ELR (cell line): Measurements from ENCODE around the gene UBASH3B.

ENCODE experiments used
- DNase-seq: peaks from one replicate; pipeline ENCODE4 v3.0.0-alpha.2; 2015; ENCODE audit warnings: low read depth

Gene UBASH3B

DNA sequence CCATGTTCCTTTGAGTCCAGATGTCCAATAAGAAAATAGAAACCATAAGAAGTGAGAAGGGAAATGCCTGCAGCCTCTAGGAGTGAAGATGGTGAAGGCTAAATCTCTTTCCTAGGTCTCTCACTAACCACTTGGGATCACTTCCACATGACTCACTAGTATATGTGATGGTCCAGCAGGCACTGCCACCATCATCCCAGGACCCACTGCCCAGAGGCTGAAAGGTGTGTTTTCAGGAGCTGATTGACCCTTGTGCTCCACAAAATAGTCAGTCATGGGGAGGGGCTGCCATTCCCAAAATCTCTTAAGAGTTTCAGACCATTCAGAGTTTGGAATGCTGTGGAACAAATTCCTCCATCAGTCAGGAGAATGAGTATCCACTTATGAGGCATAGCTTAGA lies 22.9 kb downstream of the UBASH3B start:
- DNase-seq = no peak

GRCh38 chr11:122679466-122679865 lies 23.9 kb downstream of the UBASH3B start:
- DNase-seq = no peak

- no peak for DNase-seq
These were observed 25.5 kb downstream of the UBASH3B start for GRCh38 chr11:122681070-122681469.

DNA sequence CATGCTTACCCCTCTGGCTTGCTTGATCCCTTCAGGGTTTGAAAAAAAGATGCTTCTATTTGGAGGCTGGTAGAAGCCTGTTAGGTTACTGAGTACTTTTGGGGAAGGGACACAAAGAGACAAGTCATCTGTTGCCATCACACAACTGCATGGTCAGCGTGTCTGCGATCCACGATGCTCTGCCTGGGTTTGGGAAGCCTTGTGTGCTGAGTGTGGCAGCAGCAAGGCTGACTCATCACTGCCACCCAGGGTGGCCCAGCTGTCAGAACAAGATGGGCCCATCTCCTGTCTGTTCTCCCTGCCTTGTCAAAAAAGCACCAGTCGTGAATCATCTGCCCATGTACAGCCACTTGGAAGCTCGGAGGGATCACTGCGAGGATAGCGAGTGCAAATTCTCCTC lies 26.2 kb downstream of the UBASH3B start:
- DNase-seq = no peak

DNA sequence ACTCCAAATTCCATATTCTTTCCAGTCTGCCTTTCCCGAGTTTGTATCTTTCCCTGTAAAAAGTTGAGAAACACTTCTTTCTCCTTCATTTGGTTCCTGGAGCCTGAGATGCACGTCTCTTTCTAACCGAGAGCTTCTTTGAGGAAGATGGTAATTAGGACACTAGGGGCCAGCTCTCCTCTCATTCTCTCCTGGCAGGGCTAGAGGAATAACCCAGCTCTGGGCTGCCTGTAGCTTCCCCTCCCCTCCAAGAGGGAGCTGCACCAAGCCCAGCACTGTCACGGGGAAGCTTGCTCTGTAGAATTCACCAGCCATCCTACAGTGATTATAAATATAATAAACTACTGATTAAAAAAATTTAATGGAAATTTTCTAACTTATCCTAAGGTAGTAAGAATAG lies 26.9 kb downstream of the UBASH3B start:
- DNase-seq = no peak

- DNase-seq = no peak
These were observed 29.5 kb downstream of the UBASH3B start for GRCh38 chr11:122685041-122685440.

DNA sequence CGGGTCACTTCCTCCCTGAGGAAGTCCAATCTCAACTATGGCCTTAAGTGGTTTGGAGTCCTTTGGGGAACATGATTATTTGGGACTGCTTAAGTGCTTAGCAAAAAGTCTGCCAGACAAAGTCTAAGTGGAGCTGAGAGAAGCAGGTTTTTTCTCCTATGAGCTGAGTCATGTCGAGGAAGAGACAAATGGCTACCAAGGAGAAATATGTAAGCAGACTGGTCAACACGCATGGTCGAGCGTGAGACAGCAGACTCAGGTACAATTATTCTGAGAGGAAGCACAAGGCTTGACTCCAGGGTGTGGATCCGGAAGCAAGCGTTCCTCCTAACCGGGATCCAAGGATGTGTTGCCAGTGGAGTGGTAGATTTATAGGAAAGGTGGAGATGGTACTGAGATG lies 30.6 kb downstream of the UBASH3B start:
- DNase-seq = no peak

DNA sequence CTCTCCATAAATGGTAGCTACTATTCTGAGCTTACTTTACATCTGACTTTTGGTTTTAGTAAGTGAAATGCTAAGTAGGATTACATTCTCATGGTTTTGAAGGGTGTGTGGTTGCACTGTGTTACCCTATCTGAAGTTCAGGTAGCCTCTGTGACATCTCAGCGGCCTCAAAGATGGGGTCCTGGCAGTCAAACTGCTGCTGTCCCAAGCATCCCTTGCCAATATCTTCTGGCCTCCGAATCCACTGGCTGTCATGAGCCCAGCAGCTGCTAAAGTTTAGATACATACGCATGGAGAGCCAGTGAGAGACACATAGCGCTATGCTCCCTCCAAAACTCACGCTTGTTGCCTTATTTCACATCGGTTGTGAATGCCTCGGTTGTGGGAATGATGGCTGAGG lies 34.9 kb downstream of the UBASH3B start:
- DNase-seq = no peak

DNA sequence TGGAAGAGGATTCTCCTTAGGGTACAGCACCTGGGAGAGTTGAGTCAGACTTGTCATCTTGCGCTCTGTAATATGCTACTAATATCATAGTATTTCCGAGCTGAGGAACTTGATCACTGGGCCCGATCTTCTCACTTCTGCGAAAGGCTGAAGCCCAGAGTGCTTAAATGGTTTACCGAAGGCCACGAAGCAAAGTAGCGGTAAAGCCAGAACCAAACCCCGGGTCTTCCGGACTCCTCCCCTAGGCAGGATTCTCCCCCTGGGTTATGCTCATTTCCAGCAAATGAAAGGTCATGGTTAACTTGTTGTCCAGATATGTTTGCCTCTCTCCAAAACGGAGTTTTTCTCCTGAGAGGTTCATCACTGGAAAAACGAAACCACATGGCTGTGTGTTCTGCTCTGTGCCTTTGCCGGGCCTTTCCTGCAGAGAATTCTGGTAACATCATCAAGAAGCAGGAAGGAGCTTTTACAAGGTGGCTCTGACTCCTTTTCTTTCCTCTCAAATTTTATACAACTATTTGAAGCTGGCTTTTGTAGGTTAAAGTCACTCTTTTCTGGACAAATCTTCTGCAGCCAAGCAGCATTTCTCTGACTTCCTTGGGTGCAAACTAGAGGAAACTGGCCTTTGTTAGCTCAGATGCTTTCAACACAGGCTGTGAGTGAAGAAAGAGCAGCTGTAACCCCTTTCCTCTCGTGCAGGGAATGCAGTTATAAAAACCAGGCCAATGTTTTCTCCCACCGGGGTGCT lies 35.5 kb downstream of the UBASH3B start:
- no peak for DNase-seq

- no peak for DNase-seq
These were observed 36.1 kb downstream of the UBASH3B start for GRCh38 chr11:122691549-122692150.

DNA sequence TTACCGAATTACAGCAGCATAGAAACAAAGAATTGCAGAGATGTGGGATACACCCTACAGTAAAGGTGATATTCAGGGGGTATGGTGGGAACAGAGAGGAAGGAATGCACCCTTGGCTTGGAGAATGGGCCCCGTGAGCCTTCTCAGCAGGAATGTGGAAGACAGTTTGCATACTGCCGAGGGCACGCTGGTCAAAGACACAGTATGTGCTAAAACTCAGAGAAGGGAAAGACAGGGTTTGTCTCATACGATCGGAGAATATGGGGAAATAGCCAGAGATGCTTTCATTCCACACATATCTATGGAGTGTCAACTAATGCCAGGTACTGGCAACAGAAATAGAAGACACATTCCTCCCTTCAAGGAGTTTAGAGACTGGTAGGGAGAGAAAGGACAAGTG lies 36.9 kb downstream of the UBASH3B start:
- DNase-seq = no peak

- DNase-seq = no peak
These were observed 39.6 kb downstream of the UBASH3B start for GRCh38 chr11:122695076-122695615.

GRCh38 chr11:122696662-122697061 lies 41.1 kb downstream of the UBASH3B start:
- no peak for DNase-seq

GRCh38 chr11:122697636-122698167 lies 42.2 kb downstream of the UBASH3B start:
- DNase-seq = peak; percentile 77

DNA sequence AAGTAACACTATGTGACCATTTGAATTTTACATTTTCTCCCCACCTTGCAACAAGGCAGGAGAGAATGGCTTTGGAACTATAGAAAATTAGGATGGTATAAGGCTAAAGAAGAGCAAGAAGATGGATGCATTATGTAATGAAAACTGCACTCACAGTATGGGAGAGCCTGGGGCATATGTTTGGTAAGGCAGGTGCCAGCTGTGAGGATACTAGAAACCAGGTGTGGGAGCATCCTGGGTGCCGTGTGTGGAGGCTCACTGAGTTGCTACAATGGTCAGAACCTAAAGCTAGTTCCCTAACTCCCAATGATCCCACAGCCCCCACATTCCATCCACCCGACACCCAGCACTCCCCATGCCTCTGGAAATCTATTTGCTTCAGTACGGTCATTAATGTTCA lies 42.9 kb downstream of the UBASH3B start:
- DNase-seq = no peak

GRCh38 chr11:122700666-122701065 lies 45.1 kb downstream of the UBASH3B start:
- no peak for DNase-seq

- no peak for DNase-seq
These were observed 45.6 kb downstream of the UBASH3B start for GRCh38 chr11:122701143-122701542.

DNA sequence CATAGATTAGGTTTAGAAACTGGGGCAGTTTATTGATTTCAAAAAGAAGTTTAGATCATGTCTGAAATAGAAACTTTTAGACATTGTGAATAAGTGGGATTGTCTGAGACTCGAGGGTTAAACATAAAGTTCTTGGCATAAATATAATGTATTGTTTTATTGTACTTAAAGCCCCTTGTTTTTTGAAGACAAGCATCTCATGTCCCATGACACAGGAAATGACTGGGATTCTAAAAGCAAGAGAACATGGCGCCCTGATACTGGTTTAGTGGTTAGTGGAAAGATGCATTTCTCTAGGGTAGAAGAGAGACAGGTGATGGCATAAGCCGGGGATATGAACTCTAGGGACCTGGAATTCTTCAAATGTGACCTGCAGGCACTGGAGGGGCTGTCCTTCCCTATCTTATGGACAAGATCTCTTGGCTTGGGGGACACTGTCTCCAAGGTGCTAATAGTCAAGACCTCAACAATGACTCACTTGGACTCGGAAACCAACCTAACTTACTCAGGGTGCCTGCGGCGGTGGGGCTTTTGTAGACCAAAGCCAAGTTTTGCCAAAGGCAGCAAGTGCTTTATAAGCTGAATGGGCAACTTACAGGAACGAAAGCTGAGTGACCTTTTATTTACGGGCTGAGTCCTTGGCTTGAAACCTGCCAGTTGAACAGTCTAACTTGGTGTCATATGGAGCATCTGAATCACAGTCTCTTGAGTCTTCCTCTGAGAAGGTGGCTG lies 48.2 kb downstream of the UBASH3B start:
- no peak for DNase-seq

DNA sequence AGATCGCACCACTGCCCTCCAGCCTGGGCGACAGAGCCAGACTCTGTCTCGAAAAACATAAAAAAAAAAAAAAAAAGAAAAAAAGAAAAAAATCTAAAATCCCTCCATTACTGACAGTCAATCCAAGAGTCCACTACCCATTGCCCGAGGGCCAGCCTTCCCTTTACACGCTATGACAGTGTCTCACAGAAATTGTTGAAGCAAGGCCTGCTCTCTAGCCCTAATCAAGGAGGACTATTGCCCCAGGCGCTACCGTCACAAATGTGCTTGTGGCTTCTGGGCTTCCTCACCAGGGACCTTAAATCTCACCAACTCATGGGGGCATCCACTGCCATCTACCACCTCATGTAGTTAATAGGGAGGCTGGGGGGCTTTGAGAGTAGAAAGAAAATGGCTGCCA lies 49.9 kb downstream of the UBASH3B start:
- DNase-seq = no peak

- DNase-seq = peak; percentile 91
These were observed 51.0 kb downstream of the UBASH3B start for GRCh38 chr11:122706291-122707088.

- no peak for DNase-seq
These were observed 51.6 kb downstream of the UBASH3B start for GRCh38 chr11:122707111-122707510.

- no peak for DNase-seq
These were observed 52.4 kb downstream of the UBASH3B start for GRCh38 chr11:122707901-122708300.
